GM18909 (cell line): ENCODE data around the gene LTV1.

ENCODE experiments used
- ATAC-seq: cut with Tn5 transposase; IDR thresholded peaks from one replicate; pipeline ENCODE4 v1.9.1; 2021; ENCODE audit warnings: mild to moderate bottlenecking; ENCODE audit not compliant: unreplicated experiment, poor library complexity

Gene LTV1

GRCh38 chr6:143882401-143882930, 39.3 kb downstream of the LTV1 start:
- ATAC-seq: no peak

- ATAC-seq: no peak
These were observed 41.2 kb downstream of the LTV1 start for GRCh38 chr6:143884216-143884900.

- ATAC-seq: no peak
These were observed 42.0 kb downstream of the LTV1 start for GRCh38 chr6:143885116-143885515.

GRCh38 chr6:143894655-143895054, 51.5 kb downstream of the LTV1 start:
- ATAC-seq: no peak

GRCh38 chr6:143896126-143896860, 53.2 kb downstream of the LTV1 start:
- no peak for ATAC-seq

GRCh38 chr6:143900358-143900757, 57.2 kb downstream of the LTV1 start:
- ATAC-seq: no peak

GRCh38 chr6:143901885-143902750, 59.0 kb downstream of the LTV1 start:
- ATAC-seq: peak; percentile 96

- ATAC-seq: no peak
These were observed 59.7 kb downstream of the LTV1 start for GRCh38 chr6:143902827-143903226.

- no peak for ATAC-seq
These were observed 67.9 kb downstream of the LTV1 start for GRCh38 chr6:143911028-143911427.

- no peak for ATAC-seq
These were observed 69.5 kb downstream of the LTV1 start for GRCh38 chr6:143912671-143913070.
